Keratinocyte (primary cell): Measurements from ENCODE around the gene KRTAP4-7. TPM values are rescaled to one million over a fixed set of nuclear protein-coding genes. Genes with fewer than 3 reads are reported as not detected.

Source experiments
- DNase-seq: peaks from one replicate; pipeline ENCODE4 v3.0.0-alpha.2; 2011; ENCODE audit warnings: low read depth, missing footprints, low spot score
- FAIRE-seq: peaks from 2 replicates; lab custom pipeline; 2011; peaks lifted over from hg19 to GRCh38; lab: Jason Lieb, UNC
- H2AFZ ChIP-seq: 2 replicates; pipeline ENCODE4 v1.6.0; 2012; ENCODE audit warnings: low read length, control low read depth, inconsistent platforms; ENCODE audit not compliant: control insufficient read depth
- H3K27ac ChIP-seq: 2 replicates; pipeline ENCODE4 v1.5.1; 2011; ENCODE audit warnings: low read length; ENCODE audit not compliant: control insufficient read depth, insufficient read depth
- H3K27me3 ChIP-seq: 3 replicates; pipeline ENCODE4 v1.6.0; 2011; ENCODE audit warnings: low read length; ENCODE audit not compliant: control insufficient read depth, insufficient read depth; ENCODE audit errors: extremely low read depth
- H3K36me3 ChIP-seq, 2 experiments: 2 replicates in 1 of 2; 3 replicates in 1 of 2; pipeline ENCODE4 v1.5.1; 2011; ENCODE audit warnings: low read length in 2 of 2, mild to moderate bottlenecking in 1 of 2; ENCODE audit not compliant: control insufficient read depth in 2 of 2, insufficient read depth in 2 of 2; ENCODE audit errors: extremely low read depth in 1 of 2
- H3K4me1 ChIP-seq: 3 replicates; pipeline ENCODE4 v1.5.1; 2011; ENCODE audit warnings: low read length; ENCODE audit not compliant: control insufficient read depth, insufficient read depth; ENCODE audit errors: extremely low read depth
- H3K4me2 ChIP-seq: 3 replicates; pipeline ENCODE4 v1.6.0; 2011; ENCODE audit warnings: low read depth, low read length; ENCODE audit not compliant: control insufficient read depth, insufficient read depth; ENCODE audit errors: extremely low read depth
- H3K4me3 ChIP-seq, 3 experiments: fragments of 200-600 bp in 1 of 3; sonication (generic) in 1 of 3; 2 replicates in 2 of 3; 3 replicates in 1 of 3; pipeline ENCODE4 v1.5.1; 2011 to 2016; ENCODE audit warnings: low read length in 3 of 3, mild to moderate bottlenecking in 3 of 3, control low read depth in 2 of 3, inconsistent platforms in 1 of 3, low read depth in 1 of 3, mixed read lengths in 1 of 3, mixed run types in 1 of 3, moderate library complexity in 1 of 3; ENCODE audit not compliant: control insufficient read depth in 2 of 3, insufficient read depth in 2 of 3; ENCODE audit errors: extremely low read depth in 1 of 3
- H3K79me2 ChIP-seq: 2 replicates; pipeline ENCODE4 v1.6.0; 2012; ENCODE audit warnings: low read length; ENCODE audit not compliant: control insufficient read depth, insufficient read depth
- H3K9ac ChIP-seq: 3 replicates; pipeline ENCODE4 v1.6.0; 2011; ENCODE audit warnings: low read length; ENCODE audit not compliant: control insufficient read depth, insufficient read depth; ENCODE audit errors: extremely low read depth
- H3K9me1 ChIP-seq: 3 replicates; pipeline ENCODE4 v1.6.0; 2011; ENCODE audit warnings: low read length; ENCODE audit not compliant: control insufficient read depth, insufficient read depth; ENCODE audit errors: extremely low read depth
- H3K9me3 ChIP-seq: 2 replicates; pipeline ENCODE4 v1.5.1; 2012; ENCODE audit warnings: low read depth, low read length; ENCODE audit not compliant: control insufficient read depth
- H4K20me1 ChIP-seq: 3 replicates; pipeline ENCODE4 v1.6.0; 2011; ENCODE audit warnings: low read length; ENCODE audit not compliant: control insufficient read depth, insufficient read depth; ENCODE audit errors: extremely low read depth
- CTCF ChIP-seq, 3 experiments: IDR thresholded peaks in 1 of 3; conservative IDR thresholded peaks in 1 of 3; optimal IDR thresholded peaks in 1 of 3; 2 replicates in 2 of 3; 3 replicates in 1 of 3; pipeline versions ENCODE3 to v1.5.1; 2011; ENCODE audit warnings: low read length in 3 of 3, mild to moderate bottlenecking in 3 of 3, moderate library complexity in 2 of 3, control low read depth in 1 of 3, inconsistent platforms in 1 of 3; ENCODE audit not compliant: insufficient read depth in 2 of 3; ENCODE audit errors: extremely low read depth in 1 of 3
- EZH2 ChIP-seq: IDR thresholded peaks from one replicate; pipeline ENCODE4 v1.6.1; 2012; ENCODE audit warnings: inconsistent platforms, mild to moderate bottlenecking, low read length, moderate library complexity
- dilution Hi-C: fragments of 300-500 bp; cut with MboI; formaldehyde crosslinking; loops from one replicate; pipeline ENCODE4 v1.7.0; 2020; ENCODE audit warnings: low sequenced_read_pairs; ENCODE audit not compliant: extremely low pct_ligation_motif_present
- polyA plus RNA-seq, 5 experiments: library from polyadenylated mRNA; depleted of rRNA in 3 of 5; stranded (reverse) in 3 of 5; stranded (forward) in 1 of 5; unstranded in 1 of 5; fragments of >200 nt; gene quantifications; 1 replicate in 1 of 5; 2 replicates in 3 of 5; 3 replicates in 1 of 5; pipeline versions ENCODE4 v1.2.1 to v1.2.3, GENCODE V29; 2011 to 2012; ENCODE audit warnings: missing spikeins in 2 of 5, low read depth in 1 of 5, low replicate concordance in 1 of 5

KRTAP4-7 gene
- polyA plus RNA-seq, 1 donor (not counting 4 experiments of a cell fraction or from before 2014, with no cell fraction given), result not detected

GRCh38 chr17:41069031-41069430, 14.9 kb upstream of the KRTAP4-7 start:
- no peak overlapping the region for H3K4me2 ChIP-seq
- H3K27ac ChIP-seq, result no peak overlapping the region
- no peaks in the 10 kb centered on the region for H4K20me1 ChIP-seq
- FAIRE-seq, result no peak
- H3K9ac ChIP-seq, result no peak overlapping the region
- H2AFZ ChIP-seq, result no peak overlapping the region
- H3K9me1 ChIP-seq, result no peaks in the 10 kb centered on the region
- DNase-seq, result no peak
- H3K79me2 ChIP-seq, result no peaks in the 10 kb centered on the region
- H3K9me3 ChIP-seq, result no peaks in the 10 kb centered on the region
- dilution Hi-C loops, result no loop called here
- H3K27me3 ChIP-seq, result no peaks in the 10 kb centered on the region
- peaks cover 14% of the 10 kb centered on the region for H3K4me1 ChIP-seq
- no peak overlapping the region for H3K4me3 ChIP-seq
- TF ChIP-seq EZH2, result no peak
- no peak for TF ChIP-seq CTCF (optimal IDR thresholded peaks at IDR 0.05 in 1 of 3, IDR thresholded peaks at IDR 0.05 in 1 of 3, conservative IDR thresholded peaks at IDR 0.05 in 1 of 3; ENCODE audit: extremely low read depth in 1 of 3, insufficient read depth in 2 of 3, low read length in 3 of 3)
- no peaks in the 10 kb centered on the region for H3K36me3 ChIP-seq

- DNase-seq, result no peak
- no peak overlapping the region for H3K4me3 ChIP-seq
- no peaks in the 10 kb centered on the region for H3K79me2 ChIP-seq
- dilution Hi-C loops, result no loop called here
- FAIRE-seq, result no peak
- H3K9me1 ChIP-seq, result no peaks in the 10 kb centered on the region
- H3K9ac ChIP-seq, result no peak overlapping the region
- no peak overlapping the region for H3K4me2 ChIP-seq
- H3K27ac ChIP-seq, result no peak overlapping the region
- no peak overlapping the region for H2AFZ ChIP-seq
- TF ChIP-seq EZH2, result no peak
- no peak for TF ChIP-seq CTCF (optimal IDR thresholded peaks at IDR 0.05 in 1 of 3, IDR thresholded peaks at IDR 0.05 in 1 of 3, conservative IDR thresholded peaks at IDR 0.05 in 1 of 3; ENCODE audit: extremely low read depth in 1 of 3, insufficient read depth in 2 of 3, low read length in 3 of 3)
- no peaks in the 10 kb centered on the region for H3K27me3 ChIP-seq
- H3K36me3 ChIP-seq, result no peaks in the 10 kb centered on the region
- H4K20me1 ChIP-seq, result no peaks in the 10 kb centered on the region
- H3K4me1 ChIP-seq, result peaks cover 4% of the 10 kb centered on the region
- no peaks in the 10 kb centered on the region for H3K9me3 ChIP-seq
These were observed 12.2 kb upstream of the KRTAP4-7 start for GRCh38 chr17:41071606-41072360.
